Large intestine (tissue), 3 donors: ENCODE measurements around the gene C6. TPM values are rescaled to one million over a fixed set of nuclear protein-coding genes. Genes with fewer than 3 reads are reported as not detected.
A peak's percentile ranks its signal among the peaks of the same experiment; 100 is the strongest.
"Not testable (repeated sequence)": the region's sequence is repeated elsewhere in the genome, so short reads cannot be mapped to it uniquely, and the experiment has no call there.

Experiments
- DNase-seq, 2 donors: peaks; one replicate each; pipeline versions ENCODE4 v3.0.0 to v3.0.0-alpha.2; 2013
- H3K27ac ChIP-seq: one replicate; pipeline ENCODE4 v1.5.1; 2013; ENCODE audit warnings: low read length
- H3K27me3 ChIP-seq: 2 replicates; pipeline ENCODE4 v1.6.1; 2013; ENCODE audit warnings: low read length; ENCODE audit not compliant: control insufficient read depth, insufficient read depth
- H3K36me3 ChIP-seq: 2 replicates; pipeline ENCODE4 v1.6.1; 2013; ENCODE audit warnings: low read length; ENCODE audit not compliant: control insufficient read depth, insufficient read depth
- H3K4me1 ChIP-seq: one replicate; pipeline ENCODE4 v1.6.1; 2013; ENCODE audit warnings: low read length; ENCODE audit not compliant: control insufficient read depth, insufficient read depth
- H3K4me3 ChIP-seq: one replicate; pipeline ENCODE4 v1.5.1; 2013; ENCODE audit warnings: low read length
- H3K9me3 ChIP-seq: one replicate; pipeline ENCODE4 v1.6.1; 2013; ENCODE audit warnings: mild to moderate bottlenecking, low read depth, low read length, moderate library complexity; ENCODE audit not compliant: control insufficient read depth
- WGBS: methylation state at CpG from one replicate; pipeline ENCODE4 v1.1.5; 2013; ENCODE audit warnings: low lambda C conversion rate; ENCODE audit not compliant: insufficient coverage; 5-methylcytosine and 5-hydroxymethylcytosine counted together
- polyA plus RNA-seq: library from polyadenylated mRNA; unstranded; fragments of 120-200 nt; gene quantifications from one replicate; pipeline ENCODE4 v1.2.1, GENCODE V29; 2013

C6 gene
- polyA plus RNA-seq, 1 donor = 39.4 TPM

GRCh38 chr5:41234475-41234874, 21.1 kb upstream of the C6 start:
- no peaks in the 10 kb centered on the region for H3K4me1 ChIP-seq
- no peak overlapping the region for H3K4me3 ChIP-seq
- H3K36me3 ChIP-seq = no peaks in the 10 kb centered on the region
- no peak for DNase-seq
- H3K9me3 ChIP-seq = no peaks in the 10 kb centered on the region
- no peak overlapping the region for H3K27ac ChIP-seq
- no peaks in the 10 kb centered on the region for H3K27me3 ChIP-seq

GRCh38 chr5:41232797-41233196, 19.5 kb upstream of the C6 start:
- Histone ChIP-seq H3K4me3 (no peak overlapping the region), H3K27ac (no peak overlapping the region), H3K27me3 (no peaks in the 10 kb centered on the region), H3K4me1 (no peaks in the 10 kb centered on the region), H3K9me3 (peaks cover 3% of the 10 kb centered on the region), H3K36me3 (no peaks in the 10 kb centered on the region)
- DNase-seq = no peak

- no CpG with 5 or more reads among the region's 1 CpG for WGBS
- not testable (repeated sequence) for H3K27ac ChIP-seq, H3K36me3 ChIP-seq, H3K4me1 ChIP-seq, H3K27me3 ChIP-seq, H3K9me3 ChIP-seq, DNase-seq, H3K4me3 ChIP-seq
Observed at GRCh38 chr5:41230276-41230675, 16.9 kb upstream of the C6 start.

- WGBS = 100% methylated on average over 1 of the region's 2 CpGs
- H3K27me3 ChIP-seq = no peaks in the 10 kb centered on the region
- no peaks in the 10 kb centered on the region for H3K36me3 ChIP-seq
- no peak overlapping the region for H3K27ac ChIP-seq
- DNase-seq = no peak
- H3K9me3 ChIP-seq = peaks cover under 1% of the 10 kb centered on the region
- H3K4me1 ChIP-seq = peaks cover 7% of the 10 kb centered on the region
- H3K4me3 ChIP-seq = no peak overlapping the region
Observed at GRCh38 chr5:41223962-41224361, 10.6 kb upstream of the C6 start.

- Histone ChIP-seq H3K4me3 (no peak overlapping the region), H3K4me1 (peaks cover 13% of the 10 kb centered on the region), H3K27ac (peak overlapping the region; percentile 43), H3K9me3 (no peaks in the 10 kb centered on the region), H3K27me3 (no peaks in the 10 kb centered on the region), H3K36me3 (no peaks in the 10 kb centered on the region)
- WGBS = 50% methylated on average over 1 of the region's 2 CpGs
- DNase-seq = no peak
Observed at GRCh38 chr5:41219658-41220269, 6.4 kb upstream of the C6 start.

GRCh38 chr5:41218929-41219657, 5.8 kb upstream of the C6 start:
- Histone ChIP-seq H3K4me3 (no peak overlapping the region), H3K9me3 (no peaks in the 10 kb centered on the region), H3K27ac (peak overlapping the region; percentile 43), H3K27me3 (no peaks in the 10 kb centered on the region), H3K36me3 (no peaks in the 10 kb centered on the region), H3K4me1 (peaks cover 18% of the 10 kb centered on the region)
- DNase-seq = peak; percentile 30 to 81
- WGBS = no CpG with 5 or more reads among the region's 1 CpG

- Histone ChIP-seq H3K4me3 (no peak overlapping the region), H3K9me3 (no peaks in the 10 kb centered on the region), H3K36me3 (no peaks in the 10 kb centered on the region), H3K27me3 (no peaks in the 10 kb centered on the region), H3K27ac (peak overlapping the region; percentile 71), H3K4me1 (peaks cover 16% of the 10 kb centered on the region)
- DNase-seq = peak; percentile 27 to 60
Observed at GRCh38 chr5:41214182-41214581, 850 bp upstream of the C6 start.

GRCh38 chr5:41212935-41213334, 397 bp downstream of the C6 start:
- peak overlapping the region; percentile 32 for H3K4me3 ChIP-seq
- DNase-seq = peak in 1 of 2 donors; percentile 45
- H3K36me3 ChIP-seq = no peaks in the 10 kb centered on the region
- peak overlapping the region; percentile 71 for H3K27ac ChIP-seq
- peaks cover 12% of the 10 kb centered on the region for H3K4me1 ChIP-seq
- 17% methylated on average over 1 of the region's 1 CpG for WGBS
- H3K9me3 ChIP-seq = no peaks in the 10 kb centered on the region
- H3K27me3 ChIP-seq = no peaks in the 10 kb centered on the region

GRCh38 chr5:41211417-41211816, 1.9 kb downstream of the C6 start:
- Histone ChIP-seq H3K27ac (no peak overlapping the region), H3K4me3 (no peak overlapping the region), H3K36me3 (no peaks in the 10 kb centered on the region)

GRCh38 chr5:41205475-41205874, 7.9 kb downstream of the C6 start:
- not testable (repeated sequence) for DNase-seq, H3K36me3 ChIP-seq, H3K27me3 ChIP-seq, H3K4me1 ChIP-seq, H3K4me3 ChIP-seq, H3K27ac ChIP-seq
- peaks cover 12% of the 10 kb centered on the region for H3K9me3 ChIP-seq
- WGBS = 100% methylated on average over 1 of the region's 8 CpGs

More at GRCh38 chr5:41211417-41211816, 1.9 kb downstream of the C6 start:
- Histone ChIP-seq H3K4me1 (peaks cover 12% of the 10 kb centered on the region), H3K9me3 (no peaks in the 10 kb centered on the region), H3K27me3 (no peaks in the 10 kb centered on the region)
- 94% methylated on average over 3 of the region's 4 CpGs for WGBS
- no peak for DNase-seq

- no peak for DNase-seq
- H3K27me3 ChIP-seq = no peaks in the 10 kb centered on the region
- WGBS = 80% methylated on average over 1 of the region's 2 CpGs
- H3K27ac ChIP-seq = no peak overlapping the region
- H3K4me3 ChIP-seq = no peak overlapping the region
- H3K4me1 ChIP-seq = peaks cover 2% of the 10 kb centered on the region
- H3K9me3 ChIP-seq = peaks cover 12% of the 10 kb centered on the region
- H3K36me3 ChIP-seq = peaks cover 2% of the 10 kb centered on the region
Observed at GRCh38 chr5:41203033-41203432, 10.3 kb downstream of the C6 start.
